ENCODE data around the gene ECT2. TPM values are rescaled to one million over a fixed set of nuclear protein-coding genes. Genes with fewer than 3 reads are reported as not detected.

The ECT2 gene
- polyA plus RNA-seq, 3 donors, result 2.6 to 3.3 (median 2.7) TPM

DNA sequence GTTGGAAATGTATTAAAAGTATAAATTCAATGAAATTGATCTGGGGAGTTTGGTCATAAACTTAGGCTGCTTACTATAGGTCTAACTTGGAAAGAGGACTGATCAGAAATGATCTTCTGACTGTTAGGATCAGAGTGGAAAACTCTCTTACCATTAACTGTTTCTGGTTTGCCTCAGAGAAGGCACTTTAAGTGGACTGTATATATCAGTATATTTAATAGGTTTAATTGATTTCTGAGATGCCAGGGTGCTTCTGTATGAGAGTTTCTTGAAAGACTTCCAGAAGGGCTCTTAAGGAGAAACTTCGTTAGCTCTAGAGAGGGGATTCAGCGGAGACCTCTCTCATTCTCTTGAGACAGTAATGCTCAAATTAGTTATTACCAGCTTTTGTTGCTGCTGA is 36.5 kb downstream of the ECT2 start:
- no peak overlapping the region for H3K4me3 Mint-ChIP-seq
- Histone ChIP-seq H3K36me3 (replicated peaks in 1 of 2; ENCODE audit: control insufficient read depth in 1 of 2, insufficient read depth in 2 of 2, low read length in 2 of 2) (peaks cover 78 to 94% of the 10 kb centered on the region in 2 donors), H3K4me1 (ENCODE audit: control insufficient read depth in 1 of 2, insufficient read depth in 2 of 2, low read length in 2 of 2) (no peaks in the 10 kb centered on the region), H2AFZ (ENCODE audit: insufficient read depth, low read depth, low read length, poor library complexity, severe bottlenecking) (no peak overlapping the region), H3K4me3 (replicated peaks in 1 of 3; ENCODE audit: low read depth in 2 of 3, low read length in 3 of 3) (no peak overlapping the region), H3K27me3 (ENCODE audit: control insufficient read depth in 2 of 2, insufficient read depth in 2 of 2, low read length in 2 of 2) (no peaks in the 10 kb centered on the region), H3K9me3 (replicated peaks in 1 of 2; ENCODE audit: control insufficient read depth in 1 of 2, insufficient read depth in 1 of 2, low read length in 2 of 2) (no peaks in the 10 kb centered on the region), H3K4me2 (replicated peaks; ENCODE audit: extremely low read depth, low read length, poor library complexity, severe bottlenecking) (no peak overlapping the region), H3K27ac (ENCODE audit: low read depth in 1 of 2, low read length in 2 of 2) (no peak overlapping the region), H4K20me1 (ENCODE audit: insufficient read depth, low read length) (no peaks in the 10 kb centered on the region), H3K9ac (ENCODE audit: insufficient read depth, low read length, poor library complexity, severe bottlenecking) (no peak overlapping the region), H3K79me2 (ENCODE audit: insufficient read depth, low read length) (no peaks in the 10 kb centered on the region)
- H3K4me1 Mint-ChIP-seq, result no peaks in the 10 kb centered on the region
- intact Hi-C loops (cut with micrococcal nuclease), result no loop called here
- DNase-seq, result no peak
- no peak for TF ChIP-seq CTCF (IDR thresholded peaks at IDR 0.05)
- H3K27me3 Mint-ChIP-seq (ENCODE audit: low read depth in 3 of 3), result no peaks in the 10 kb centered on the region
- H3K36me3 Mint-ChIP-seq, result peaks cover 64 to 70% of the 10 kb centered on the region in 2 donors
- no peaks in the 10 kb centered on the region for H3K9me3 Mint-ChIP-seq
- H3K27ac Mint-ChIP-seq, result no peak overlapping the region
- no CpG with 5 or more reads among the region's 2 CpGs for WGBS (ENCODE audit: insufficient coverage)

- H3K27me3 Mint-ChIP-seq (ENCODE audit: low read depth in 3 of 3), result no peaks in the 10 kb centered on the region
These were observed 37.2 kb downstream of the ECT2 start for GRCh38 chr3:172787746-172788145.

More at GRCh38 chr3:172787746-172788145, 37.2 kb downstream of the ECT2 start:
- Histone ChIP-seq H3K36me3 (replicated peaks in 1 of 2; ENCODE audit: control insufficient read depth in 1 of 2, insufficient read depth in 2 of 2, low read length in 2 of 2) (peaks cover 79 to 98% of the 10 kb centered on the region in 2 donors), H3K27ac (ENCODE audit: low read depth in 1 of 2, low read length in 2 of 2) (no peak overlapping the region), H3K27me3 (ENCODE audit: control insufficient read depth in 2 of 2, insufficient read depth in 2 of 2, low read length in 2 of 2) (no peaks in the 10 kb centered on the region), H3K9me3 (replicated peaks in 1 of 2; ENCODE audit: control insufficient read depth in 1 of 2, insufficient read depth in 1 of 2, low read length in 2 of 2) (no peaks in the 10 kb centered on the region), H3K4me3 (replicated peaks in 1 of 3; ENCODE audit: low read depth in 2 of 3, low read length in 3 of 3) (no peak overlapping the region), H3K79me2 (ENCODE audit: insufficient read depth, low read length) (no peaks in the 10 kb centered on the region), H3K4me2 (replicated peaks; ENCODE audit: extremely low read depth, low read length, poor library complexity, severe bottlenecking) (no peak overlapping the region), H3K4me1 (ENCODE audit: control insufficient read depth in 1 of 2, insufficient read depth in 2 of 2, low read length in 2 of 2) (no peaks in the 10 kb centered on the region), H4K20me1 (ENCODE audit: insufficient read depth, low read length) (no peaks in the 10 kb centered on the region), H3K9ac (ENCODE audit: insufficient read depth, low read length, poor library complexity, severe bottlenecking) (no peak overlapping the region), H2AFZ (ENCODE audit: insufficient read depth, low read depth, low read length, poor library complexity, severe bottlenecking) (no peak overlapping the region)
- Mint-ChIP-seq H3K27ac (no peak overlapping the region), H3K4me1 (no peaks in the 10 kb centered on the region), H3K36me3 (peaks cover 67 to 71% of the 10 kb centered on the region in 2 donors), H3K4me3 (no peak overlapping the region), H3K9me3 (no peaks in the 10 kb centered on the region)
- TF ChIP-seq CTCF (IDR thresholded peaks at IDR 0.05), result no peak
- DNase-seq, result no peak
- intact Hi-C loops (cut with micrococcal nuclease), result no loop called here
- no CpG with 5 or more reads among the region's 1 CpG for WGBS (ENCODE audit: insufficient coverage)
